ENCODE results near the gene TFB1M. TPM values are rescaled to one million over a fixed set of nuclear protein-coding genes. Genes with fewer than 3 reads are reported as not detected.

Gene TFB1M
- total RNA-seq, 4 donors from 2014 or later = 10.1 to 21.9 (median 14.8) TPM

DNA sequence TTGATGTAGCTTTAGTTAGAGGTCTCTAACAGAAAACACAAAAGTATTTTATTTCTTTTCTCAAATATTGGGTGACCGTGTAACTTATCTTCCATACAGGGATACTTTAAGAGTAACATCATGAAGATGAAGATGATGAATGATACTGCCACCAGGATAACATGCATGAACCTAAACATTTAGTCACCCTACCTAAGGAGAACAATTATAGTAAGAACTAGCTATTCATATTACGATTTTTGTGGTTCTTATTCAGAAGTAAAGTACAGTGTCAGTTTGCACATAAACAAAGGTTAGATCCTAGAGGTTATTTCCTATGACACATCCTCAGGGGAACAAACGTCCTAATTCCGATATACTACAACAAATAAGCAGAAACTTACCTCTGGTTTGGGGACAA, 29.5 kb downstream of the TFB1M start:
- no peak for DNase-seq (ENCODE audit: low spot score in 2 of 2)
- intact Hi-C loops (cut with DNase I; ENCODE audit: low total_unique reads) = no loop called here
- H3K4me3 ChIP-seq (ENCODE audit: low read depth, poor library complexity, severe bottlenecking) = no peak overlapping the region
- WGBS, 2 donors = 91 to 96% methylated on average over 4 of the region's 4 CpGs
- TF ChIP-seq, protein P1, sequence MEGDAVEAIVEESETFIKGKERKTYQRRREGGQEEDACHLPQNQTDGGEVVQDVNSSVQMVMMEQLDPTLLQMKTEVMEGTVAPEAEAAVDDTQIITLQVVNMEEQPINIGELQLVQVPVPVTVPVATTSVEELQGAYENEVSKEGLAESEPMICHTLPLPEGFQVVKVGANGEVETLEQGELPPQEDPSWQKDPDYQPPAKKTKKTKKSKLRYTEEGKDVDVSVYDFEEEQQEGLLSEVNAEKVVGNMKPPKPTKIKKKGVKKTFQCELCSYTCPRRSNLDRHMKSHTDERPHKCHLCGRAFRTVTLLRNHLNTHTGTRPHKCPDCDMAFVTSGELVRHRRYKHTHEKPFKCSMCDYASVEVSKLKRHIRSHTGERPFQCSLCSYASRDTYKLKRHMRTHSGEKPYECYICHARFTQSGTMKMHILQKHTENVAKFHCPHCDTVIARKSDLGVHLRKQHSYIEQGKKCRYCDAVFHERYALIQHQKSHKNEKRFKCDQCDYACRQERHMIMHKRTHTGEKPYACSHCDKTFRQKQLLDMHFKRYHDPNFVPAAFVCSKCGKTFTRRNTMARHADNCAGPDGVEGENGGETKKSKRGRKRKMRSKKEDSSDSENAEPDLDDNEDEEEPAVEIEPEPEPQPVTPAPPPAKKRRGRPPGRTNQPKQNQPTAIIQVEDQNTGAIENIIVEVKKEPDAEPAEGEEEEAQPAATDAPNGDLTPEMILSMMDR (IDR thresholded peaks at IDR 0.05) = no peak
- no peak for TF ChIP-seq POLR2A (IDR thresholded peaks at IDR 0.05)

DNA sequence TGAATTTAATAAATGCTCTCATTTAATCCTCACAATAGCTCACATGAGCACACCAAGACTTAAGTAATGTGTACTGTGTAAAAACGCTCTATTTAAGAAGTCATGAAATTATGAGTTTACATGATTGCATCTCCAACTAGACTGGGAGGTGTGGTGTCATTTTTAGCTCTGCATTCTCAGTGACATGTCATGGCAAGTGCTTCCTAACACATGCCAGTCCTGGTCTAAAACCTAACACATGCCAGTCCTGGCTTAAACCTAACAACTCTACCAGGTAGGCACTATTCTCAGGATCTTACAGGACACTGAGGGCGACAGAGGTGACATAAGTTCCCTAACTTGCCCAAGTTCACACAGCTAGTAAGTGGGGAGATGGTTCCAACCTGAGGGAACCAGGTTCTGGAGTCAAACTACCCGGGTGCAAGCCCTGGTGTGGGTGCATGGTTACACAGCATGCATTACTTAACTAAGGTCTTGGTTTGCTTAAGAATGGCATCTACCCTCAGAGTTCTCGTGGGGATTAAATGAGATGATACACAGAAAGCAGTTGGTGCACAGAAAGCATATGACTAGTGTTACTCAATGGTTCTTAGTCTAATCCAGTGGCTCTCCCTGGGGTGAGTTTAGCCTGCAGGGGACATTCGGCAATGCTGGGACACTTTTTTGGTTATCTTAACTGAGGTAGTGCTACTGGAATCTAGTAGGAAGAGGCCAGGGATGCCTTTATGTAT, 35.8 kb downstream of the TFB1M start:
- no peak overlapping the region for H3K4me3 ChIP-seq (ENCODE audit: low read depth, poor library complexity, severe bottlenecking)
- TF ChIP-seq, protein P1 (IDR thresholded peaks at IDR 0.05) = no peak
- TF ChIP-seq POLR2A (IDR thresholded peaks at IDR 0.05) = no peak
- no peak for DNase-seq (ENCODE audit: low spot score in 2 of 2)
- WGBS, 2 donors = 72 to 76% methylated on average over 5 of the region's 5 CpGs
- intact Hi-C loops (cut with DNase I; ENCODE audit: low total_unique reads) = no loop called here

DNA sequence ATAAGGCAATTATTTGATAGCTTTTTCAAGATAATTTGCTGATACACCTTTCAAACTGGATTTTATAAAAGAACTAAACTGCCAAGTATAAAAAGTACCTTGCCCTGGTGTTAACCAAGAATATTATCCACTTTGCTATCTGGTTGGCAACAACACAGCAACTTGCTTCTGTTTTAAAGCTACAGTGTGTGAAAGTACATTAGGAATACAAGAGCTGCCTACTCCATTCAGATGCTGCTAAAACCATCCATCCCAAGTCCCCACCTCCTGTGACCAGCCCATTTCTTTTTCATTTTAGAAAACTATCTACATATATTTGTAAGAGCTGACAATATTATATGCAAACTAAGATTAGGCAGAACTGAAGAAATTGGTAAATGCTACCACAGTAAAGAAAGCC, 37.6 kb downstream of the TFB1M start:
- TF ChIP-seq, protein P1 (IDR thresholded peaks at IDR 0.05) = no peak
- TF ChIP-seq POLR2A (IDR thresholded peaks at IDR 0.05) = no peak

DNA sequence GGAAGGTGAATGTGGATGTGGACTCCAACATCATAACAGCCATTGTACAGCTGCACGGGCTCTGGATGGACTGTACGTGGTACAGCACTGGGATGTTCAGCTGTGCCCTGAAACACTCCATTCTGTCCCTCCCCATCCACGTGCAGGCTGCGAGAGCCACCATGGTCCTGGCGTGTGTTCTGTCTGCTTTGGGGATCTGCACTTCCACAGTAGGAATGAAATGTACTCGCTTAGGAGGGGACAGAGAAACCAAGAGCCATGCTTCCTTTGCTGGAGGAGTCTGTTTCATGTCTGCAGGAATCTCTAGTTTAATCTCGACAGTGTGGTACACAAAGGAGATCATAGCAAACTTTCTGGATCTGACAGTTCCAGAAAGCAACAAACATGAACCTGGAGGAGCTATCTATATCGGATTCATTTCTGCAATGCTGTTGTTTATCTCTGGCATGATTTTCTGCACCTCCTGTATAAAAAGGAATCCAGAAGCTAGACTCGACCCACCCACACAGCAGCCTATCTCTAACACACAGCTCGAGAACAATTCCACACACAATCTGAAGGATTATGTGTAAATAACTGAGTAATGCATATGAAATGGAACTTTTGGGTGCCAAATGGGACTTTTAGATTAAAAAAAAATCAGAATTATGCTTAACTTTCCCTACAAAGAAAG, 38.3 kb downstream of the TFB1M start:
- TF ChIP-seq, protein P1 (IDR thresholded peaks at IDR 0.05) = no peak
- TF ChIP-seq POLR2A (IDR thresholded peaks at IDR 0.05) = no peak
- no peak overlapping the region for H3K4me3 ChIP-seq (ENCODE audit: low read depth, poor library complexity, severe bottlenecking)
- DNase-seq (ENCODE audit: low spot score in 2 of 2) = no peak
- intact Hi-C loops (cut with DNase I; ENCODE audit: low total_unique reads) = no loop called here
- WGBS, 2 donors = 52 to 68% methylated on average over 10 of the region's 10 CpGs

More for the DNA sequence above, 37.6 kb downstream of the TFB1M start:
- intact Hi-C loops (cut with DNase I; ENCODE audit: low total_unique reads) = no loop called here
- no peak for DNase-seq (ENCODE audit: low spot score in 2 of 2)
- H3K4me3 ChIP-seq (ENCODE audit: low read depth, poor library complexity, severe bottlenecking) = no peak overlapping the region

DNA sequence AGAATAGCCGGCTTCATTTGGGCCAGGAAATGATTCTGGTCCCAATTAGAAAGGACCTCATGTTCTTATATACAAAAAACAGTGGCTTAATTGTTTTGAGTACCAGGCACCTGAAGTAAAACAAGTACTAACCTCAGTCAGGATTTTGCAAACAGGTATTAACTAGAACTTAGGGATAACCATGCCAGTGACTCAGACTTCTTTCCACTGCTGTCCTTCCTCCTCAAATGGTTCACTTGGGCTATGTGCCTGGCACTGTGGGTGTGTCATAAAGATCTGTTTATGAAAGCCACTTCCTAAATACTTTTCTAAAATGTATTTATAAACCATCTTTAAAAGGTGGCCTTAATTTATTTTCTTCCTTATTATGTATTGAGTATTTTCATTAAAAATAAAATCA, 39.8 kb downstream of the TFB1M start:
- H3K4me3 ChIP-seq (ENCODE audit: low read depth, poor library complexity, severe bottlenecking) = no peak overlapping the region
- DNase-seq (ENCODE audit: low spot score in 2 of 2) = peak in 1 of 2 donors; percentile 45
- 16 to 44% methylated on average over 1 of the region's 1 CpG for WGBS, 2 donors
- no peak for TF ChIP-seq POLR2A (IDR thresholded peaks at IDR 0.05)
- TF ChIP-seq, protein P1 (IDR thresholded peaks at IDR 0.05) = no peak
- intact Hi-C loops (cut with DNase I; ENCODE audit: low total_unique reads) = no loop called here
